Measurements from ENCODE around the gene PFDN2. TPM values are rescaled to one million over a fixed set of nuclear protein-coding genes. Genes with fewer than 3 reads are reported as not detected.
A peak's percentile ranks its signal among the peaks of the same experiment; 100 is the strongest.

The PFDN2 gene
- total RNA-seq, 2 experiments from 2014 or later = 52.7 to 95.3 TPM

DNA sequence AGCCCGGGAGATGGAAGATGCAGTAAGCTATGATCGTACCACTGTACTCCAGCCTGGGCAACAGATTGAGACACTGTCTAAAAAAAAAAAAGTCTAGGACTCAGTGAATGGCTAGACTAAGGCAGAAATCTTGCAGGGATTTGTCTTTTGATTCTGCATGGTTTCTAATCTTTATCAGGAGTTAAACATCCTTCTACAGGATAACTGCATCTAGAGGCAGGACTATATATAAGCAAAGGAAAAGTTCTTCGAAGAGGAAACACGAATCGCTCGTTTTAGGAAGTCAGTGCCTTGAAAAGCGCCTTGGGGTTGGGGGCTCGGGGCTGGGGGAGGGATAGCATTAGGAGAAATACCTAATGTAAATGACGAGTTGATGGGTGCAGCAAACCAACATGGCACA, 35.3 kb upstream of the PFDN2 start:
- intact Hi-C loops (cut with micrococcal nuclease; ENCODE audit: unreplicated experiment) = no loop called here

DNA sequence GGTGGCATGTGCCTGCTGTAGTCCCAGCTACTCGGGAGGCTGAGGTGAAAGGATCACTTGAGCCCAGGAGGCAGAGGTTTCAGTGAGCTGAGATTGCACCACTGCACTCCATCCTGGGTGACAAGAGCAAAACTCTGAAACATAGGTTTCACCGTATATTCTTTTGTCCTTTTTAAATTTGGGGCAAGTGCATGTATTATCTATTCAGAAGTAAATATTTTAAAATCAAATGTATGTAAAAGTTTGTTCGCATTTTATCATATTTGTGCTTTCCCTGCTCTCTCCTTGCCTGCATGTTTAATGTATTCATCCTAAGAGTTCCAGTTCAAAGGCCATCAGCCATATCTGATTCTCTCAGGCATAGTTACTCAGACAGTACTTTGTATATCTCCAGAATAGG, 28.0 kb upstream of the PFDN2 start:
- Histone ChIP-seq H3K4me3 (ENCODE audit: low read depth, low read length, poor library complexity, severe bottlenecking) (no peak overlapping the region), H3K9me3 (ENCODE audit: low read length) (no peaks in the 10 kb centered on the region), H3K36me3 (ENCODE audit: insufficient read depth, low read length) (no peaks in the 10 kb centered on the region), H3K27ac (ENCODE audit: low read depth, low read length, poor library complexity, severe bottlenecking) (no peak overlapping the region), H4K20me1 (ENCODE audit: insufficient read depth, low read length) (no peaks in the 10 kb centered on the region), H3K4me2 (ENCODE audit: low read length) (no peak overlapping the region), H3K4me1 (ENCODE audit: insufficient read depth, low read length, poor library complexity, severe bottlenecking) (no peaks in the 10 kb centered on the region), H3K9me2 (ENCODE audit: insufficient read depth, low read length) (no peaks in the 10 kb centered on the region), H2AFZ (ENCODE audit: low read length) (no peak overlapping the region), H3K79me2 (ENCODE audit: insufficient read depth, low read depth, low read length) (no peaks in the 10 kb centered on the region)
- intact Hi-C loops (cut with micrococcal nuclease; ENCODE audit: unreplicated experiment) = no loop called here
- ChIA-PET POLR2A (interaction anchor here (0.6 to 1.2 kb wide), 5 partner anchors 8 to 149 kb away, joined by 3 to 4 read pairs (median 3); partner anchors contain the start of genes UFC1 and USF1), CTCF (ENCODE audit: unreplicated experiment) (no interaction called here)
- no TSS peak for BruUV-seq (replicated peaks)
- no peak for TF ChIP-seq EZH2phosphoT487 (IDR thresholded peaks at IDR 0.05; ENCODE audit: borderline replicate concordance, low read depth, low read length)
- TF ChIP-seq, protein P1, sequence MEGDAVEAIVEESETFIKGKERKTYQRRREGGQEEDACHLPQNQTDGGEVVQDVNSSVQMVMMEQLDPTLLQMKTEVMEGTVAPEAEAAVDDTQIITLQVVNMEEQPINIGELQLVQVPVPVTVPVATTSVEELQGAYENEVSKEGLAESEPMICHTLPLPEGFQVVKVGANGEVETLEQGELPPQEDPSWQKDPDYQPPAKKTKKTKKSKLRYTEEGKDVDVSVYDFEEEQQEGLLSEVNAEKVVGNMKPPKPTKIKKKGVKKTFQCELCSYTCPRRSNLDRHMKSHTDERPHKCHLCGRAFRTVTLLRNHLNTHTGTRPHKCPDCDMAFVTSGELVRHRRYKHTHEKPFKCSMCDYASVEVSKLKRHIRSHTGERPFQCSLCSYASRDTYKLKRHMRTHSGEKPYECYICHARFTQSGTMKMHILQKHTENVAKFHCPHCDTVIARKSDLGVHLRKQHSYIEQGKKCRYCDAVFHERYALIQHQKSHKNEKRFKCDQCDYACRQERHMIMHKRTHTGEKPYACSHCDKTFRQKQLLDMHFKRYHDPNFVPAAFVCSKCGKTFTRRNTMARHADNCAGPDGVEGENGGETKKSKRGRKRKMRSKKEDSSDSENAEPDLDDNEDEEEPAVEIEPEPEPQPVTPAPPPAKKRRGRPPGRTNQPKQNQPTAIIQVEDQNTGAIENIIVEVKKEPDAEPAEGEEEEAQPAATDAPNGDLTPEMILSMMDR (conservative IDR thresholded peaks at IDR 0.05; ENCODE audit: low read length) = no peak
- no peak for DNase-seq (ENCODE audit: low spot score)

More for the DNA sequence above, 35.3 kb upstream of the PFDN2 start:
- CTCF ChIA-PET (ENCODE audit: unreplicated experiment) = no interaction called here
- H3K27ac ChIP-seq (ENCODE audit: low read depth, low read length, poor library complexity, severe bottlenecking) = peak overlapping the region; percentile 79
- no peak for DNase-seq (ENCODE audit: low spot score)
- TF ChIP-seq, protein P1 (conservative IDR thresholded peaks at IDR 0.05; ENCODE audit: low read length) = no peak
- TF ChIP-seq EZH2phosphoT487 (IDR thresholded peaks at IDR 0.05; ENCODE audit: borderline replicate concordance, low read depth, low read length) = no peak
- no TSS peak for BruUV-seq (replicated peaks)
- peaks cover 9% of the 10 kb centered on the region; the same call in 1 of the 2 replicates for H3K79me2 ChIP-seq (ENCODE audit: insufficient read depth, low read depth, low read length)
- H2AFZ ChIP-seq (ENCODE audit: low read length) = peak overlapping the region; percentile 92; the same call in 1 of the 2 replicates
- H3K4me2 ChIP-seq (ENCODE audit: low read length) = peak overlapping the region; percentile 67
- H3K4me1 ChIP-seq (ENCODE audit: insufficient read depth, low read length, poor library complexity, severe bottlenecking) = peaks cover 14% of the 10 kb centered on the region
- peak overlapping the region; percentile 73 for H3K4me3 ChIP-seq (ENCODE audit: low read depth, low read length, poor library complexity, severe bottlenecking)
- H3K9me2 ChIP-seq (ENCODE audit: insufficient read depth, low read length) = no peaks in the 10 kb centered on the region
- POLR2A ChIA-PET = interaction anchor here (0.6 to 2.8 kb wide), 13 partner anchors 8 to 1200 kb away, joined by 3 to 18 read pairs (median 3); partner anchors contain the start of genes ARHGAP30 and PPOX
- no peaks in the 10 kb centered on the region for H4K20me1 ChIP-seq (ENCODE audit: insufficient read depth, low read length)
- H3K36me3 ChIP-seq (ENCODE audit: insufficient read depth, low read length) = peaks cover 11% of the 10 kb centered on the region; the same call in 1 of the 2 replicates
- H3K9me3 ChIP-seq (ENCODE audit: low read length) = no peaks in the 10 kb centered on the region

- intact Hi-C loops (cut with micrococcal nuclease; ENCODE audit: unreplicated experiment) = no loop called here
- Histone ChIP-seq H3K4me1 (ENCODE audit: insufficient read depth, low read length, poor library complexity, severe bottlenecking) (peaks cover 14% of the 10 kb centered on the region), H4K20me1 (ENCODE audit: insufficient read depth, low read length) (no peaks in the 10 kb centered on the region), H3K79me2 (ENCODE audit: insufficient read depth, low read depth, low read length) (no peaks in the 10 kb centered on the region), H3K9me3 (ENCODE audit: low read length) (no peaks in the 10 kb centered on the region), H3K27ac (ENCODE audit: low read depth, low read length, poor library complexity, severe bottlenecking) (no peak overlapping the region), H3K4me2 (ENCODE audit: low read length) (no peak overlapping the region), H3K9me2 (ENCODE audit: insufficient read depth, low read length) (no peaks in the 10 kb centered on the region), H3K4me3 (ENCODE audit: low read depth, low read length, poor library complexity, severe bottlenecking) (no peak overlapping the region), H2AFZ (ENCODE audit: low read length) (no peak overlapping the region), H3K36me3 (ENCODE audit: insufficient read depth, low read length) (no peaks in the 10 kb centered on the region; the same call in 1 of the 2 replicates)
- no TSS peak for BruUV-seq (replicated peaks)
- POLR2A ChIA-PET = interaction anchor here (0.6 to 0.7 kb wide), 3 partner anchors 42 to 618 kb away, joined by 3 to 5 read pairs (median 3); no protein-coding TSS in a partner anchor
- TF ChIP-seq, protein P1 (conservative IDR thresholded peaks at IDR 0.05; ENCODE audit: low read length) = no peak
- TF ChIP-seq EZH2phosphoT487 (IDR thresholded peaks at IDR 0.05; ENCODE audit: borderline replicate concordance, low read depth, low read length) = no peak
- DNase-seq (ENCODE audit: low spot score) = no peak
- CTCF ChIA-PET (ENCODE audit: unreplicated experiment) = no interaction called here
Measured at GRCh38 chr1:161140755-161141400, 23.0 kb upstream of the PFDN2 start.

Measured in OCI-LY7 (cell line).